Measurements from ENCODE around the gene GRXCR1.

Gene GRXCR1

GRCh38 chr4:42953321-42953720 is 60.8 kb downstream of the GRXCR1 start:
- Histone ChIP-seq H3K9ac (ENCODE audit: low read length) (no peak overlapping the region), H3K36me3 (ENCODE audit: control insufficient read depth, insufficient read depth, low read length) (no peaks in the 10 kb centered on the region), H3K27me3 (ENCODE audit: control insufficient read depth, insufficient read depth, low read length) (no peaks in the 10 kb centered on the region), H3K27ac (ENCODE audit: low read depth, low read length) (no peak overlapping the region), H3K4me1 (ENCODE audit: control insufficient read depth, insufficient read depth, low read length) (peaks cover 2% of the 10 kb centered on the region), H3K4me3 (ENCODE audit: low read length) (no peak overlapping the region)

- Histone ChIP-seq H3K4me1 (ENCODE audit: control insufficient read depth, insufficient read depth, low read length) (peaks cover 2% of the 10 kb centered on the region), H3K27me3 (ENCODE audit: control insufficient read depth, insufficient read depth, low read length) (no peaks in the 10 kb centered on the region), H3K4me3 (ENCODE audit: low read length) (no peak overlapping the region), H3K27ac (ENCODE audit: low read depth, low read length) (no peak overlapping the region), H3K9ac (ENCODE audit: low read length) (no peak overlapping the region), H3K36me3 (ENCODE audit: control insufficient read depth, insufficient read depth, low read length) (no peaks in the 10 kb centered on the region)
Measured at GRCh38 chr4:42954963-42955669, 62.6 kb downstream of the GRXCR1 start.

GRCh38 chr4:42955746-42956505 is 63.4 kb downstream of the GRXCR1 start:
- Histone ChIP-seq H3K36me3 (ENCODE audit: control insufficient read depth, insufficient read depth, low read length) (no peaks in the 10 kb centered on the region), H3K9ac (ENCODE audit: low read length) (no peak overlapping the region), H3K4me1 (ENCODE audit: control insufficient read depth, insufficient read depth, low read length) (peaks cover 2% of the 10 kb centered on the region), H3K27ac (ENCODE audit: low read depth, low read length) (no peak overlapping the region), H3K4me3 (ENCODE audit: low read length) (no peak overlapping the region), H3K27me3 (ENCODE audit: control insufficient read depth, insufficient read depth, low read length) (no peaks in the 10 kb centered on the region)

- no peaks in the 10 kb centered on the region for H3K4me1 ChIP-seq (ENCODE audit: control insufficient read depth, insufficient read depth, low read length)
- no peak overlapping the region for H3K9ac ChIP-seq (ENCODE audit: low read length)
- H3K27ac ChIP-seq (ENCODE audit: low read depth, low read length) = no peak overlapping the region
- no peaks in the 10 kb centered on the region for H3K27me3 ChIP-seq (ENCODE audit: control insufficient read depth, insufficient read depth, low read length)
- H3K4me3 ChIP-seq (ENCODE audit: low read length) = no peak overlapping the region
- no peaks in the 10 kb centered on the region for H3K36me3 ChIP-seq (ENCODE audit: control insufficient read depth, insufficient read depth, low read length)
Measured at GRCh38 chr4:42965326-42965725, 72.8 kb downstream of the GRXCR1 start.

GRCh38 chr4:42985976-42986375 is 93.5 kb downstream of the GRXCR1 start:
- Histone ChIP-seq H3K4me1 (ENCODE audit: control insufficient read depth, insufficient read depth, low read length) (no peaks in the 10 kb centered on the region), H3K27ac (ENCODE audit: low read depth, low read length) (no peak overlapping the region), H3K4me3 (ENCODE audit: low read length) (no peak overlapping the region), H3K9ac (ENCODE audit: low read length) (no peak overlapping the region), H3K27me3 (ENCODE audit: control insufficient read depth, insufficient read depth, low read length) (no peaks in the 10 kb centered on the region), H3K36me3 (ENCODE audit: control insufficient read depth, insufficient read depth, low read length) (no peaks in the 10 kb centered on the region)

- H3K4me1 ChIP-seq (ENCODE audit: control insufficient read depth, insufficient read depth, low read length) = no peaks in the 10 kb centered on the region
- H3K36me3 ChIP-seq (ENCODE audit: control insufficient read depth, insufficient read depth, low read length) = no peaks in the 10 kb centered on the region
- no peak overlapping the region for H3K9ac ChIP-seq (ENCODE audit: low read length)
- no peak overlapping the region for H3K4me3 ChIP-seq (ENCODE audit: low read length)
- H3K27me3 ChIP-seq (ENCODE audit: control insufficient read depth, insufficient read depth, low read length) = no peaks in the 10 kb centered on the region
- no peak overlapping the region for H3K27ac ChIP-seq (ENCODE audit: low read depth, low read length)
Measured at GRCh38 chr4:42995343-42995944, 102.9 kb downstream of the GRXCR1 start.

- Histone ChIP-seq H3K4me3 (ENCODE audit: low read length) (no peak overlapping the region), H3K9ac (ENCODE audit: low read length) (no peak overlapping the region), H3K27ac (ENCODE audit: low read depth, low read length) (no peak overlapping the region), H3K27me3 (ENCODE audit: control insufficient read depth, insufficient read depth, low read length) (no peaks in the 10 kb centered on the region), H3K36me3 (ENCODE audit: control insufficient read depth, insufficient read depth, low read length) (no peaks in the 10 kb centered on the region), H3K4me1 (ENCODE audit: control insufficient read depth, insufficient read depth, low read length) (no peaks in the 10 kb centered on the region)
Measured at GRCh38 chr4:43008793-43009192, 116.3 kb downstream of the GRXCR1 start.

- Histone ChIP-seq H3K36me3 (ENCODE audit: control insufficient read depth, insufficient read depth, low read length) (no peaks in the 10 kb centered on the region), H3K4me1 (ENCODE audit: control insufficient read depth, insufficient read depth, low read length) (no peaks in the 10 kb centered on the region), H3K27me3 (ENCODE audit: control insufficient read depth, insufficient read depth, low read length) (no peaks in the 10 kb centered on the region), H3K27ac (ENCODE audit: low read depth, low read length) (no peak overlapping the region), H3K4me3 (ENCODE audit: low read length) (no peak overlapping the region), H3K9ac (ENCODE audit: low read length) (no peak overlapping the region)
Measured at GRCh38 chr4:43014256-43014655, 121.7 kb downstream of the GRXCR1 start.

- no peaks in the 10 kb centered on the region for H3K36me3 ChIP-seq (ENCODE audit: control insufficient read depth, insufficient read depth, low read length)
- H3K27ac ChIP-seq (ENCODE audit: low read depth, low read length) = no peak overlapping the region
- H3K4me3 ChIP-seq (ENCODE audit: low read length) = no peak overlapping the region
- H3K27me3 ChIP-seq (ENCODE audit: control insufficient read depth, insufficient read depth, low read length) = no peaks in the 10 kb centered on the region
- H3K4me1 ChIP-seq (ENCODE audit: control insufficient read depth, insufficient read depth, low read length) = no peaks in the 10 kb centered on the region
- no peak overlapping the region for H3K9ac ChIP-seq (ENCODE audit: low read length)
Measured at GRCh38 chr4:43041632-43042031, 149.1 kb downstream of the GRXCR1 start.

- no peak overlapping the region for H3K9ac ChIP-seq (ENCODE audit: low read length)
- H3K4me1 ChIP-seq (ENCODE audit: control insufficient read depth, insufficient read depth, low read length) = no peaks in the 10 kb centered on the region
- no peak overlapping the region for H3K4me3 ChIP-seq (ENCODE audit: low read length)
- no peak overlapping the region for H3K27ac ChIP-seq (ENCODE audit: low read depth, low read length)
- no peaks in the 10 kb centered on the region for H3K27me3 ChIP-seq (ENCODE audit: control insufficient read depth, insufficient read depth, low read length)
- H3K36me3 ChIP-seq (ENCODE audit: control insufficient read depth, insufficient read depth, low read length) = no peaks in the 10 kb centered on the region
Measured at GRCh38 chr4:43047058-43047457, 154.5 kb downstream of the GRXCR1 start.

- no peaks in the 10 kb centered on the region for H3K36me3 ChIP-seq (ENCODE audit: control insufficient read depth, insufficient read depth, low read length)
- no peaks in the 10 kb centered on the region for H3K4me1 ChIP-seq (ENCODE audit: control insufficient read depth, insufficient read depth, low read length)
Measured at GRCh38 chr4:43048570-43048969, 156.1 kb downstream of the GRXCR1 start.

GRCh38 chr4:43049326-43049725 is 156.8 kb downstream of the GRXCR1 start:
- H3K27ac ChIP-seq (ENCODE audit: low read depth, low read length) = no peak overlapping the region

More at GRCh38 chr4:43048570-43048969, 156.1 kb downstream of the GRXCR1 start:
- Histone ChIP-seq H3K27me3 (ENCODE audit: control insufficient read depth, insufficient read depth, low read length) (no peaks in the 10 kb centered on the region), H3K9ac (ENCODE audit: low read length) (no peak overlapping the region), H3K4me3 (ENCODE audit: low read length) (no peak overlapping the region), H3K27ac (ENCODE audit: low read depth, low read length) (no peak overlapping the region)

More at GRCh38 chr4:43049326-43049725, 156.8 kb downstream of the GRXCR1 start:
- Histone ChIP-seq H3K27me3 (ENCODE audit: control insufficient read depth, insufficient read depth, low read length) (no peaks in the 10 kb centered on the region), H3K9ac (ENCODE audit: low read length) (no peak overlapping the region), H3K4me3 (ENCODE audit: low read length) (no peak overlapping the region), H3K4me1 (ENCODE audit: control insufficient read depth, insufficient read depth, low read length) (no peaks in the 10 kb centered on the region), H3K36me3 (ENCODE audit: control insufficient read depth, insufficient read depth, low read length) (no peaks in the 10 kb centered on the region)

All from rectal smooth muscle tissue (tissue), 1 donor.